Measurements from ENCODE around the gene GIN1.
"Not testable (repeated sequence)": the region's sequence is repeated elsewhere in the genome, so short reads cannot be mapped to it uniquely, and the experiment has no call there.

GRCh38 chr5:103142132-103142531 lies 22.2 kb upstream of the GIN1 start:
- not testable (repeated sequence) for TF ChIP-seq CTCF, POLR2AphosphoS5 (IDR thresholded peaks at IDR 0.05)

Data from suprapubic skin (tissue), 3 donors.